Daoy (cell line): ENCODE data around the gene ZZZ3. TPM values are rescaled to one million over a fixed set of nuclear protein-coding genes. Genes with fewer than 3 reads are reported as not detected.
"Not testable (repeated sequence)": the region's sequence is repeated elsewhere in the genome, so short reads cannot be mapped to it uniquely, and the experiment has no call there.

Source experiments
- DNase-seq: peaks from one replicate; pipeline ENCODE4 v3.0.0-alpha.2; 2015; ENCODE audit warnings: low read depth
- total RNA-seq: library from RNA; depleted of rRNA; stranded (reverse); fragments of >200 nt; shearing (Covaris generic); gene quantifications from 2 replicates; pipeline ENCODE4 v1.2.3, GENCODE V29; 2014; rRNA removed

ZZZ3 gene
- total RNA-seq, 1 experiment from 2014 or later = 118 TPM

- DNase-seq = no peak
These were observed 12.1 kb downstream of the ZZZ3 start for GRCh38 chr1:77670330-77670729.

GRCh38 chr1:77668924-77669449 is 13.5 kb downstream of the ZZZ3 start:
- no peak for DNase-seq

GRCh38 chr1:77664939-77665516 is 17.4 kb downstream of the ZZZ3 start:
- DNase-seq = no peak

DNA sequence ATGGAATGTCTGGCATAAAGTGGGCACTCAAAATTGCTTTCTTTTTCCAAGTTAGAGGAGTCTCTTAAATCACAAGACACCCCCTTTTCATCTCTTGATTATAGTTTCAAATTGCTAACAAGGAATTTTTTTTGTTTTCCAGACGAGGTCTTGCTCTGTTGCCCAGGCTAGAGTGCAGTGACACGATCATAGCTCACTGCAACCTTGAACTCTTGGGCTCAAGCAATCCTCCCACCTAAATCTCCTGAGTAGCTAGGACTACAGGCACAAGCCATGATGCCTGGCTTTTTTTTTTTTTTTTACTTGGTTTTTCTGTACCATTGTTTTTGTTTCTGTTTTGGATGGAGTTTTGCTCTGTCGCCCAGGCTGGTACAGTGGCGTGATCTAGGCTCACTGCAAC is 20.8 kb downstream of the ZZZ3 start:
- DNase-seq = no peak

DNA sequence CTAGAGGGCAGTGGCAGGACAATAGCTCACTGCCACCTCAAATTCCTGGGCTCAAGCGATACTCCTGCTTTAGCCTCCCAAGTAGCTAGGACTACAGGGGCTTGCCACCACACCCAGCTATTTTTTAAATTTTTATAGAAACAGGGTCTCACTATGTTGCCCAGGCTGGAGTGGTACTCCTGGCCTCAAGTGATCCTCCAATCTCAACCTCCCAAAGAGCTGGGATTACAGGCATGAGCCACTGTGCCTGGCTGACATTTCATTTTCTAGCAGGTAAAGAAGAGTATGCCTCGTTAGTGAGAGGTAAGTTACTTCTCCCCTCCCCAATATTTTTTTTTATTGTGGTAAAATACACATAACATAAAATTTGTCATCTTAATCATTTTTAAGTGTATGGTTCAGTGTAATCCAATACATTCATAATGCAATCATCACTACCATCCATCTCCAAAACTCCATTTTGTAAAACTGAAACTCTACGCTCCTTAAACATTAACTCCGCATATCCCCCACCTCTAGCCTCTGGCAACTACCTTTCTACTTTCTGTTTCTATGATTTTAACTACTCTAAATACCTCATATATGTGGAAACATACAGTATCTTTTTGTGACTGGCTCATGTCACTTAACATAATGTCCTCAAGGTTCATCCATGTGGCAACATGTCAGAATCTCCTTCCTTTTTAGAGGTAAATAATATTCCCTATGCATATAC is 22.4 kb downstream of the ZZZ3 start:
- no peak for DNase-seq

DNA sequence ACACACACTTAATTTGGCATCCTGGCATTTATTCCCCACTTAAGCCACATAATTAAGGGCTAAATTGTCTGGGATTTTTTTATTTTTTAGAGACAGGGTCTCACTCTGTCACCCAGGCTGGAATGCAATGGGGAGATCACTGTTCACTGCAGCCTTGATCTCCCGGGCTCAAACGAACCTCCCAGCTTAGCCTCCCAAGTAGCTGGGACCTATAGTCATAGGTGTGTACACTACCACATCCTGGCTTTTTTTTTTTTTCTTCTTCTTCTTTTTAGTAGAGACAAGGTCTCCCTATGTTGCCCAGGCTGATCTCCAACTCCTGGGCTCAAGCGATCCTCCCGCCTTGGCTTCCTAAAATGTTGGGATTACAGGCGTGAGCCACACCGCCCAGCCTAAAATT is 24.2 kb downstream of the ZZZ3 start:
- DNase-seq = no peak

- DNase-seq = no peak
These were observed 27.0 kb downstream of the ZZZ3 start for GRCh38 chr1:77655431-77655974.

DNA sequence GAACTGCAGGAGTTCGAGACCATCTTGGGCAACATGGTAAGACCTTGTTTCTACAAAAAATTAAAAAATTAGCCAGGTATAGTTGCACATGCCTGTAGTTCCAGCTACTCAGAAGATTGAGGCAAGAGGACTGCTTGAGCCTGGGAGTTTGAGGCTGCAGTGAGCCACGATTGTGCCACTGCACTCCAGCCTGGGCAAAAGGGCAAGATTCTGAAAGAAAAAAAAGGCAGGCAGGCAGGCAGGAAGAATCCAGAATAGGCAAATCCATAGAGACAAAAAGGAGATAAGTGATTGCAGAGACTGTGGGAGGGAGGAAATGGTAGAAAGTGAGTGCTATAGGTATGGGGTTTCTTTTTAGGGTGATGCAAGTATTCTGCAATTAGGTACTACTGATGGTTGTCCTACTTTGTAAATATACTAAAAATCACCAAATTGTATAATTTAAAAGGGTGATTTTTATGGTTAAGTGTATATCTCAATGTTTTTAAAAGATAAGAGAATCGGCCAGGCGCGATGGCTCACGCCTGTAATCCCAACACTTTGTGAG is 29.4 kb downstream of the ZZZ3 start:
- DNase-seq = no peak

DNA sequence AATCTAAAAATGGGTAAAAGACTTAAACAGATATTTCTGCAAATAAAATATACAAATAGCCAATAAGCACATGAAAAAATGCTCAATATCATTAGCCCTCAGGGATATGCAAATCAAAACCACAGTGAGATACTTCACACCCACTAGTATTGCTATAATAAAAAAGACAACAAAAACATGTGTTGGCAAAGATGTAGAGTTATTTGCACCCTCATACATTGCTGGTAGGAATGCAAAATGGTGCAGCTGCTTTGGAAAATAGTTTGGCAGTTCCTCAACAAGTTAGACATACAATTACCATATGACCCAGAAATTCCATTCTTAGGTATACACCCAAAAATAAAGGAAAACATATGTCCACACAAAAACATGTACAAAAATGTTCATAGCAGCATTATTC is 30.2 kb downstream of the ZZZ3 start:
- no peak for DNase-seq

DNA sequence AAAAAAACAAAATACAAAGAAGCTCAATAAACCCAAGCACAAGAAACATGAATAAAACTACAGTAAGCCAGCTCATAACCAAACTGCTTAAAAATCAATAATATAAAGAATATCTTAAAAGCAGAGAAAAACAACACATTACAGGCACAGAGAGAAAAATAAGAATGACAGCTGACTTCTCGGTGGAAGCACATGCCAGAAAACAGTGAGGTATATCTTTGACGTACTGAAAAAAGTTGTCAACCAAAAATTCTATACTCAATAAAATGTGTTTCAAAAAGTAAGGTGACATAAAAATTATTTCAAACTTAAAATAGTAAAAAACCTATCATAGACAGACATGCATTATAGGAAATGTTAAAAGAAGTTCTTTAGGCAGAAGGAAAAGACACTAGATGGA is 33.3 kb downstream of the ZZZ3 start:
- no peak for DNase-seq

DNA sequence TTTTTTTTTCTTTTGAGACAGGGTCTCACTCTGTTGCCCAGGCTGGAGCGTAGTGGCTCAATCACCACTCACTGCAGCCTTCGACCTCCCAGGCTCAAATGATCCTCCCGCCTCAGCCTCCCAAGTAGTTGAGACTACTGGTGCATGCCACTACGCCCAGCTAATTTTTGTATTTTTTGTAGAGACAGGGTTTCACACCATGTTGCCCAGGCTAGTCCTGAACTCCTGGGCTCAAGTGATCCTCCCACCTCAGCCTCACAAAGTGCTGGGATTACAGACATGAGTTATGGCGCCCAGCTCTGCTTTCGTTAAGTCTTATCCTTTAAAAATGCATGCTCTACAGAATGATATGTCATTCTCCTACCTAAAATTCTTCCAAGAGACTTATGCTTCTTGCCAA is 36.2 kb downstream of the ZZZ3 start:
- not testable (repeated sequence) for DNase-seq

- DNase-seq = no peak
These were observed 39.0 kb downstream of the ZZZ3 start for GRCh38 chr1:77643456-77643855.

GRCh38 chr1:77642941-77643340 is 39.5 kb downstream of the ZZZ3 start:
- DNase-seq = no peak

DNA sequence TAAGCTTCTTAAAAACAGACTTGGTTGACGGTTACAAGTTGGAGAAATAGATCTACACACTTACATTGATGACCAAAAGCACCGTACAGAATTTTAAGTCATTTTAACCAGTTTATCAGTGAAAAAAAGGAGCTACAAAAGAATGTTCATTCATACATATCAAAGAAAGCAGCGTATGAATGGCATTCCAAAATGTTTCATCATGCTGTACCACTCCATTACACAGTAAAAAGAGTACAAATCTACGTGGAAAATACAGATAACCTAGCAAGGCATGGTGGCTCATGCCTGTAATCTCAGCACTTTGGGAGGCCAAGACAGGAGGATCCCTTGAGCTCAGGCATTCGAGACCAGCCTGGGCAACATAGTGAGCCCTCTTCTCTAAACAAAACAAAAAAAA is 40.3 kb downstream of the ZZZ3 start:
- DNase-seq = no peak

DNA sequence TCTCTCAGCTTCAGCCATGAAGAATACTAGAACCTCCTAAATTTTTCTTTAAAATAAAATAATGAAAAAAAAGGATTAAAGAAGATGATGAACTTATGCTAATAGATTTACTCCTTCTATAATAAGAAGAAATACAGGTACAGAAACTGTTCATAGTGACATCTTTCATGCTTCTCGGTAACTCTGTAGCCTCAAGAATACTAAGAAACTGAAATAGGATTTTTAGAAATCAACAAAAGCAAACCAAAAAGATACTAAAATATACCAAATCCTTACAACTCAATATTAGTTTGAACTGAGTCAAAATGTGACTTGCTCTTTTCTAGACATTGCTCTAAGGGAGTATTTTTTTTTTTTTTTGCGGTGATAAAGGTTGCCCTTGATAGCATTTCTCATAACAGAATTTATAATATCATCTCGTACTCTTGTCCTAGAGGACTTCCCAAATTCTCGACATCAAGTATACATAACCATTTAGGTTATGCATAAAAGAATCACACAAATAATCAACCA is 42.8 kb downstream of the ZZZ3 start:
- no peak for DNase-seq

GRCh38 chr1:77639056-77639455 is 43.4 kb downstream of the ZZZ3 start:
- peak; percentile 19 for DNase-seq

DNA sequence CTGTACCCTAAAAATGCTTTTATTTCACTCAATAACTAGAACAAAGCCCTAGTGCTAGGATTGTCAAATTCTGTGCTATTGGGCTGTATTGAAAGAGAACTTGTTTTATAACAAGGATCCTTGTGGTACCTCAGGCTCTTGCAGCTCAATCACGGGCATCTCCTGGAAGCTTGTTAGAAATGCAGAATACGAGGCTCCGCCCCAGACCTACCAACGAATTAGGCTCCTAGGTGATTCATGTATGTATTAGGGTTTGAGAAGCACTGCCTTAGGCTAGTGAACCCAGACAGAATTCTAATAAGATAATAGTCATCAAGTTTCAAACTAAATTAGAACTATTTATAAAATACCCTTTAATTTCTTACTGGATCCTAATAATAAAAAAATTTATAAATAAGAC is 45.6 kb downstream of the ZZZ3 start:
- DNase-seq = no peak

Other genes with a start within 250 kb of the ZZZ3 start
- 83.5 and 87.5 TPM in 2 replicates for gene USP33, start 77.2 kb upstream of the ZZZ3 start, total RNA-seq
- 25.7 and 26.6 TPM in 2 replicates for gene MIGA1, start 97.0 kb upstream of the ZZZ3 start, total RNA-seq
- gene NEXN, start 206.0 kb upstream of the ZZZ3 start, total RNA-seq = 11.6 and 13.6 TPM in 2 replicates